IPS DF 6.9 (cell line): ENCODE results near the gene LMOD1.

Source experiments
- DNase-seq: peaks from one replicate; pipeline ENCODE4 v3.0.0-alpha.2; 2013; ENCODE audit warnings: low read depth, low spot score
- H3K27ac ChIP-seq: one replicate; pipeline ENCODE4 v1.5.1; 2013; ENCODE audit warnings: low read length, control low read depth
- H3K27me3 ChIP-seq: 2 replicates; pipeline ENCODE4 v1.6.1; 2013; ENCODE audit warnings: mild to moderate bottlenecking, low read length; ENCODE audit not compliant: control insufficient read depth, insufficient read depth
- H3K36me3 ChIP-seq: 2 replicates; pipeline ENCODE4 v1.6.1; 2013; ENCODE audit warnings: low read length; ENCODE audit not compliant: control insufficient read depth, insufficient read depth
- H3K4me1 ChIP-seq: 2 replicates; pipeline ENCODE4 v1.6.1; 2013; ENCODE audit warnings: low read length; ENCODE audit not compliant: control insufficient read depth, insufficient read depth
- H3K4me3 ChIP-seq: 2 replicates; pipeline ENCODE4 v1.5.1; 2013; ENCODE audit warnings: mild to moderate bottlenecking, low read length
- H3K9me3 ChIP-seq: 2 replicates; pipeline ENCODE4 v1.6.1; 2013; ENCODE audit warnings: low read length, inconsistent platforms; ENCODE audit not compliant: control insufficient read depth, insufficient read depth
- WGBS: extraction: QIAGEN DNeasy Blood & Tissue Kit; methylation state at CpG from one replicate; pipeline ENCODE4 v1.1.7; 2013; ENCODE audit warnings: mixed read lengths, missing lambda C conversion rate; ENCODE audit not compliant: insufficient read length, insufficient coverage; 5-methylcytosine and 5-hydroxymethylcytosine counted together

The LMOD1 gene

GRCh38 chr1:201938440-201939035 is 7.8 kb downstream of the LMOD1 start:
- Histone ChIP-seq H3K4me1 (peaks cover 5% of the 10 kb centered on the region; the same call in 1 of the 2 replicates), H3K4me3 (no peak overlapping the region), H3K36me3 (no peaks in the 10 kb centered on the region), H3K27ac (no peak overlapping the region), H3K9me3 (no peaks in the 10 kb centered on the region), H3K27me3 (no peaks in the 10 kb centered on the region)
- no CpG with 5 or more reads among the region's 4 CpGs for WGBS
- no peak for DNase-seq

GRCh38 chr1:201937624-201938213 is 8.6 kb downstream of the LMOD1 start:
- H3K9me3 ChIP-seq: no peaks in the 10 kb centered on the region
- H3K27me3 ChIP-seq: no peaks in the 10 kb centered on the region
- H3K4me1 ChIP-seq: peaks cover 5% of the 10 kb centered on the region; the same call in 1 of the 2 replicates
- no peak overlapping the region for H3K4me3 ChIP-seq
- no peak for DNase-seq
- WGBS: 100% methylated on average over 2 of the region's 5 CpGs
- H3K27ac ChIP-seq: no peak overlapping the region
- no peaks in the 10 kb centered on the region for H3K36me3 ChIP-seq

- no CpG with 5 or more reads among the region's 5 CpGs for WGBS
Observed at GRCh38 chr1:201933840-201934430, 12.4 kb downstream of the LMOD1 start.

GRCh38 chr1:201930803-201931202 is 15.5 kb downstream of the LMOD1 start:
- no peak for DNase-seq
- 100% methylated on average over 2 of the region's 5 CpGs for WGBS

More at GRCh38 chr1:201933840-201934430, 12.4 kb downstream of the LMOD1 start:
- Histone ChIP-seq H3K9me3 (no peaks in the 10 kb centered on the region), H3K27me3 (no peaks in the 10 kb centered on the region), H3K36me3 (no peaks in the 10 kb centered on the region), H3K27ac (no peak overlapping the region), H3K4me1 (0 out of 2 replicates have a peak, but pooled peaks cover 2% of the 10 kb centered on the region), H3K4me3 (no peak overlapping the region)
- no peak for DNase-seq

GRCh38 chr1:201930137-201930536 is 16.2 kb downstream of the LMOD1 start:
- DNase-seq: no peak
- WGBS: 100% methylated on average over 2 of the region's 4 CpGs
- Histone ChIP-seq H3K4me1 (0 out of 2 replicates have a peak, but pooled peaks cover 2% of the 10 kb centered on the region), H3K27me3 (no peaks in the 10 kb centered on the region), H3K4me3 (no peak overlapping the region), H3K36me3 (no peaks in the 10 kb centered on the region), H3K27ac (no peak overlapping the region), H3K9me3 (no peaks in the 10 kb centered on the region)

More at GRCh38 chr1:201930803-201931202, 15.5 kb downstream of the LMOD1 start:
- Histone ChIP-seq H3K36me3 (no peaks in the 10 kb centered on the region), H3K27ac (no peak overlapping the region), H3K27me3 (no peaks in the 10 kb centered on the region), H3K4me1 (0 out of 2 replicates have a peak, but pooled peaks cover 2% of the 10 kb centered on the region), H3K4me3 (no peak overlapping the region), H3K9me3 (no peaks in the 10 kb centered on the region)

- Histone ChIP-seq H3K27me3 (no peaks in the 10 kb centered on the region), H3K4me1 (no peaks in the 10 kb centered on the region), H3K27ac (no peak overlapping the region), H3K36me3 (no peaks in the 10 kb centered on the region), H3K4me3 (no peak overlapping the region), H3K9me3 (no peaks in the 10 kb centered on the region)
- DNase-seq: no peak
- no CpG with 5 or more reads among the region's 3 CpGs for WGBS
Observed at GRCh38 chr1:201928266-201928665, 18.1 kb downstream of the LMOD1 start.

- Histone ChIP-seq H3K4me1 (no peaks in the 10 kb centered on the region), H3K36me3 (no peaks in the 10 kb centered on the region), H3K4me3 (no peak overlapping the region), H3K27ac (no peak overlapping the region), H3K27me3 (no peaks in the 10 kb centered on the region), H3K9me3 (no peaks in the 10 kb centered on the region)
- no peak for DNase-seq
- WGBS: no CpG with 5 or more reads among the region's 5 CpGs
Observed at GRCh38 chr1:201925981-201926645, 20.2 kb downstream of the LMOD1 start.

GRCh38 chr1:201925301-201925567 is 21.1 kb downstream of the LMOD1 start:
- Histone ChIP-seq H3K4me3 (no peak overlapping the region), H3K36me3 (no peaks in the 10 kb centered on the region)
- no CpG with 5 or more reads among the region's 2 CpGs for WGBS

GRCh38 chr1:201921952-201922558 is 24.3 kb downstream of the LMOD1 start:
- H3K36me3 ChIP-seq: no peaks in the 10 kb centered on the region
- DNase-seq: no peak
- no peak overlapping the region for H3K4me3 ChIP-seq
- H3K27me3 ChIP-seq: no peaks in the 10 kb centered on the region
- no peaks in the 10 kb centered on the region for H3K4me1 ChIP-seq
- H3K9me3 ChIP-seq: no peaks in the 10 kb centered on the region
- WGBS: no CpG with 5 or more reads among the region's 3 CpGs
- no peak overlapping the region for H3K27ac ChIP-seq

More at GRCh38 chr1:201925301-201925567, 21.1 kb downstream of the LMOD1 start:
- Histone ChIP-seq H3K27ac (no peak overlapping the region), H3K27me3 (no peaks in the 10 kb centered on the region), H3K9me3 (no peaks in the 10 kb centered on the region), H3K4me1 (no peaks in the 10 kb centered on the region)
- DNase-seq: no peak

GRCh38 chr1:201918343-201918742 is 28.0 kb downstream of the LMOD1 start:
- no peaks in the 10 kb centered on the region for H3K27me3 ChIP-seq
- DNase-seq: no peak
- WGBS: no CpG with 5 or more reads among the region's 5 CpGs
- no peaks in the 10 kb centered on the region for H3K4me1 ChIP-seq
- H3K27ac ChIP-seq: no peak overlapping the region
- no peaks in the 10 kb centered on the region for H3K36me3 ChIP-seq
- no peak overlapping the region for H3K4me3 ChIP-seq
- no peaks in the 10 kb centered on the region for H3K9me3 ChIP-seq
